GM19468 (cell line): ENCODE results near the gene CIZ1.
"Not testable (repeated sequence)": the region's sequence is repeated elsewhere in the genome, so short reads cannot be mapped to it uniquely, and the experiment has no call there.

Source experiments
- ATAC-seq: cut with Tn5 transposase; IDR thresholded peaks from one replicate; pipeline ENCODE4 v1.9.1; 2021; ENCODE audit warnings: mild to moderate bottlenecking, moderate library complexity, moderate number of reproducible peaks; ENCODE audit not compliant: unreplicated experiment; ENCODE audit errors: extremely low read depth

CIZ1 gene

DNA sequence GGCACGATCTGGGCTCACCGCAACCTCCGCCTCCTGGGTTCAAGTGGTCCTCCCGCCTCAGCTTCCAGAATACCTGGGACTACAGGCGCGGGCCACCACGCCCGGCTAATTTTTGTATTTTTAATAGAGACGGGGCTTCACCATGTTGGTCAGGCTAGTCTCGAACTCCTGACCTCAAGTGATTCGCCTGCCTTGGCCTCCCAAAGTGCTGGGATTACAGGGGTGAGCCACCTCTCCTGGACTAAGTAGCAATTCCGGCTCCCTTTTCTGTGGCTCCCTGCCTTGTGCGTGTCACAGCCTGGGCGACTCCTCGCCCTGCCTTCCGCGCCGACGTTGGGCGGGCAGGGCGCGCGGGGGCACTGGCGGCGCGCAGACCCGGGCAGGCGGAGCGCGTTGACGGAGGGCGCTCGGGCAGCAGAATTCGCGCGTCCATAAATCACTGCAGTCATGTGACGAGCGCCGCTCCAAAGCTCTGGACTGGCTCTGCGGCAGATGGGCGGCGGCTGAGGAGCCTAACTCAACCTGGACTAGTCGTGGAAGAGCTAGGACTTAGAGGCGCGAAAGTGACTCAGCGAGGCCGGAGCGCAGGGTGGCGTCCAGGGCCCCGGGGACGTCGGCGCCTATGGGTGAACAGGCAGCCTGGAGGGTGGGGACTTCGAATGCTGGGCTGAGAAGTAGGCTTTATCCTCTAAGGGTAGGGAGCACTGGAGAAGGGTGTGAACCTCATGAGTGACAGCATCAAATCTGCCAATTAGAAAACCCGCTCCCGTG, 1.4 kb upstream of the CIZ1 start:
- no peak for ATAC-seq

DNA sequence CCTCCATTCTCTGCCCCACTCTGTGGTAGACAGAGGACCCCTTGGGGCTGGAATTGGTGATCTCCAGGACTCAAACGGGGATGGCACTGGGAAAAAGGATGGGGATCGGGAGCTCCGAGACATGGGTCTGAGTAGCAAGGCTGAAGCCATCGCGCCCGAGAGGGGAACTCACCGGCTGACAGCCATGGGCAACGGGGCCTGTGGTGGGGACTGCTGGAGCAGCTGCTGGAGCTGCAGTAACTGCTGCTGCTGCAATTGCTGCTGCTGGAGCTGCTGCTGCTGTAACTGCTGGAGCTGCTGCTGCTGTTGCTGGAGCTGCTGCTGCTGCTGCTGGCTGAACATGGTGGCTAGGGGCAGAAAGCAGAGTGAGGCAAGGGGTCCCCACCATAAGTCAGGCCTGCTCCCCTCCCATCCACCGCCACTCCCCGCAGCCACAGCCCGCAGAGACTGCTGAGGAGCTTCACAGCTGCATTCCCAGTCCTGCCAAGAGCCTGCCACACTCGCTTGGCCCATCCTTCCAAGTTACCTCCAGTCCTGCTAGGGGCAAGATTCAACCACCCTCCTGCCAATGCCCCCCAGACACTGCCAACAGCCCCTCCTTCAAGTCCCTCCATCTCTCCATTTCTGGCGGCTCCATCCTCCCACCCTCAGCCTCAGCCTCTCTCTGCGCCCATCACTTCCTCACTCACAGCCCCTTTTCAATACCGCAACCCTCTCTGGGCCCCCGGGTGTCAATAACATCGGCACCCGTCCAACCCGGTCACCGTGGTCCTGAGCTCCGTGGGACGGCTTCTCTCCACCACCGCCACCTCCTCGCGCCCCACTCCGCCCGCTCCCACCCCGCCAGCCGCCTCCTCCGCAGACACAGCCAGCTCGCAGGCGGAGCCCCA, 611 bp downstream of the CIZ1 start:
- ATAC-seq: no peak

DNA sequence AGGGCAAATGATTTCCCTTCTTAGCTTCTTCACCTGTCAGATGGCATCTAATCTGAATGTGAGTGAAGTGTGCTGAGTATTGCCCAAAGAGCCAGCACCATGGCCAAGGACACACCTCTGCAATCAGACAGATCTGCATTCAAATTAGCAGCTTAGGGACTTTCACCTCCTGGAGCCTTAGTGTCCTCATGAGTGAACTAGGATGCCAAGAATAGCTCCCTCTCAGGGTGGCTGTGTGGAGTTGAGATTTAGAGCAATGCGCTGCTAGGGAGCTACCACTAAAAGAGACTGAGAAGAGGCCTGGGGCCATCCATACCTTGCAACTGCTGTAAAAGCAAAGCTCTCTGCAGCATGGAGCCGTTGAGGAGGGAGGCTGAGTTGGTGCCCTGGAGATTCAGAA, 1.4 kb downstream of the CIZ1 start:
- ATAC-seq: no peak

DNA sequence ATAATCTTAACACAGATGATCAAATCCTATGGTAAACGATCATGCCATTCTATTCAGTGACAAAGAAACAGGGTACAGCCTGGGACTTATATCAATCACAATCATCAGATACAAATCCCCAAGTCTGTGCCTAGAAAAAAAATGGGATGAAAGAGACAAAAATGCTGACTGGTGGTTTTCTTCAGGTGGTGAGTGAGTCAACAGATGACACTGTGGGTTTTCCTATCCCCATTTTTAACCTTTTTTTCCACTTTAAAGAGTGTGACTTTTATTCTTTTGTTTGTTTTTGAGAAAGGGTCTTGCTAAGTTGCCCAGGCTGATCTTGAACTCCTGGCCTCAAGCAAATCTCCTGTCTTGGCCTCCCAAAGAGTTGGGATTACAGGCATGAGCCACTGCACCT, 3.2 kb downstream of the CIZ1 start:
- ATAC-seq: no peak

DNA sequence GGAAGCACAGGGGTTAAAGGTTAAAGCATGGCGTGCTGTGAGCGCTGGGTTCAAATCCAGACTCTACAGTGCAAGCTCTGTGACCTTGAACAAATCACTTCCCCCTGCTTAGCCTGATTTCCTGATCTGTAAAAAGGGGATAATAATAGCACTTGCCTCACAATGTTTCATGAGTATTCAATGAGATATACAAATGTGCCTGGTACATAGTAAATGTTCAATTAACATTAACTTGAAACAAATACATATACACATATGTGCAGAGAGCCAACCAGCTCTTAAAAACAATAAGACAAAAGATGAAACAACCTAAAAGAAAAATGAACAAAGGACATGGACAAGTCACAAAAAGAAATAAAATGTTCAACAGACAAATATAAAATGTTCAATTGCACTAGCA, 4.0 kb downstream of the CIZ1 start:
- no peak for ATAC-seq

DNA sequence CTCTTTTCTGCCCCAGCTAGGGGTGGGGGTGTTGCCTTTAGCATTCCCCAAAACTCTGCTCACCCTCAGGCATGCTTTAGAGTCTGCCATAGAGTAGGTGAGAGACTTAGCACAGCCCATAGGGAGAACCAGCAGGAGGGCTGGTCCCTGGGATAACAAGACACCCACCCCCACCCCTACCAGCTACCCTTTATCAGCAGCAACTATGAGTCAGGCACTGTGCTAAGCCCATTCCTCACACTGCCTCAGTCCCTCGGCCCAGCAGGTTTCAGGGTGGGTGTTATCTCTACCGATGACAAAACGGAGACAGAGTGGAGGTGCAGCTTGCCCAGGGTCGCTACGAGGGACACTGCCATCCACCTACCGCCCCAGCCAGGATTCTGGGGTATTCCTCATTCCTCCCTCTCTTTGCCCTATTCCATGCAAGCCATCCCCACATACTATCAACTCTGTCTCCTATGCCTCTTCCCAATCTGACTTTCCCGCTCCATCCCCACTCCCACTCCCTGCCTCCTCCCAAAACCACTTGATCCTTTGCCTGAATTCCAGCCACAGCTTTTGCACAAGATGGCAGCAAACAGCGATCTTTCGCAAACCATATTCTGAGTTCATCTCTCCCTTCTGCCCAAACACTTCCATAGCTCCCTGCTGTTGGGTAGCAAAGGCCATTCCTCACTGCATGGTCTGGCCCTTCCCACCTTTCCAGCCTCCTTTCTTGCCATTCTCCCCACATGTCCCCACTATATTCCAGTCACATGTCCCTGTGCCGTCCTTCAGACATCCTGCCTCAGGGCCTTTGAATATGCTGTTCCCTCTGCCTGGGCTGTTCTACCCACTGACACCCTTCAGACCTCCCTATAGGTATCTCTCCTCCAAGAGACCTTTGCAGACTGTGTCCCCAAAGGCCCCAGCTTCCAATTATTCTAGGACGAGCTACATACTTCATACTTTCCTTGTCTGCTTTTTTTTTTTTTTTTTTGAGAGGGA, 5.1 kb downstream of the CIZ1 start:
- no peak for ATAC-seq

DNA sequence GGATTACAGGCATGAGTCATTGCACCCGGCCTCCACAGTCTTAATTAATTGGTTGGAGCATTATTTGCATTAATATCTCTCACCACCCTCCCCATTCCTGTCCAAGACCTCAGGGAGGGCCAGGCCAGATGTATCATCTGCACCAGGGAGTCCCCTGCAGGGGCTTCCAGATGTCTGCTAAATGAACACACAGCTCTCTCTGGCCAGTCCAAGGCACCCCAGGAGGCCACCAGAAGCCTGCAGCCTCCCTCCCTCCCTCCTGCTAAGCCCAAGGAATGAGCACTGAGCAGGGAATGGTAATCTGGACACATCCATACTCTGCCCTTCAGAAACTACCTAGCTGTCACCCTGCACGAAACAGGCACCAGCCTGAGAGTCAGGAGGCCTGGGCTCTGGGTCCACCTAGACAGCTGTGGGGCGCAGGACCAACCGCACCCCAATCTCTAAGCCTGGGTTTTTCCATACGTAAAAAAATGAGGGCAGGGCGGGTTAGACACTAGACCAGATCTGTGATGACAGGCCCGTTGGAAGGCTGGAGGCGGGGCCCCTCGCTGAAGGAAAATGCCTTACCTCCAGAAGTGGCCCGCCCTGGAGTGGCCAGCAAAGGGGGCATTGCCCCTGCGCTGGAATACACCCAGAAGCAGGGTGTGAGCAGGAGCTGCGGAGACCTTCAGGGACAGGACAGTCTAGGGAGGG, 8.3 kb downstream of the CIZ1 start:
- ATAC-seq: no peak

DNA sequence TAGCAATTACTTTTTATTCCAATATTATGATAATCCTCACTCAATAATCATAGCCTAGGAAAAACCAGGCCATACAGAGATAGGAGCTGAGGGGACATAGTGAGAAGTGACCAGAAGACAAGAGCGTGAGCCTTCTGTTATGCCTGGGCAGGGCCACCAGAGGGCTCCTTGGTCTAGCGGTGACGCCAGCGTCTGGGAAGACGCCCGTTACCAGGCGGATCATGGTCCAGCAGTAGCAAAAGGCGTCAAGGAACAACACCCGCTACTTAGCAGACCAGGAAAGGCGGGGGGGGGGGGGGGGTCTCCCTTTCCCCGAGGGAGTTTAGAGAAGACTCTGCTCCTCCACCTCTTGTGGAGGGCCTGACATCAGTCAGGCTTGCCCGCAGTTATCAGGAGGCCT, 9.9 kb downstream of the CIZ1 start:
- not testable (repeated sequence) for ATAC-seq

DNA sequence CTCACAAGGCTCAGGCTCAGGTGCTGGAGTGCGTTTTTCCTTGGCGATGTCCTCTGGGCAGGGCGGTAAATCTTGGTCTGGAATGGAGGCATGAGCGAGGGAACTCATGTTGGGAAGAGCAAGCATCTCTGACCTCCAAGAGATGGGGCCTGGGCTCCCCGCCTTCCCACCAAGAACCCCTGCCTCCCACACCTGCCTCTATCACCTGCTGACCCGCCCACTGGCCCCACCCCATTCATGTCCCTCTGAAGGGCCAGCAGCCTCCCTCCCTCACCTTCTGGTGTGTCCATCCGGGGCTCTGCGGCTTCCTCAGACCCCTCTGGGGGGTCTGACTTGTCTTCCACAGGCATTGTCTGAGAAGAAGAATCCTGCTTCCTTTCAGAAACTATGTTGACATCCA, 10.9 kb downstream of the CIZ1 start:
- ATAC-seq: no peak

DNA sequence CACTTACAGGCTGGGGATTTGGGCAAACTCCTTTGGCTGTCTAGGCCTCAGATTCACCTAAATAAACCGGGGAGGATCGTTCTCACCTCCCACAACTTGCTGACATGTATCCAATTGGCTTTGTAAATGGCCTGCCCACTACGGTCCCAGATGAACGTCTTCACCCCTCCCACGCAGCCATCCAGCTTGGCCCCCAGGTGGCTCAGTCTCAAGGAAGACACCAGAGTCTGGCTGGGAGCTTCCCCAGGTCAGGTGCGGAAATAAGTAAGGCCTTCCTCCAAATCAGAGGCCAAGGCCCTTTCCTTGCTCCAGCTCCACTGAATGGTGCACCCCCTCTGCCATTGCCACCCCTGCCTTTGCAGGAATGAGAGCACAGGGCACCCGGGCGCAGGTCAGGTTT, 11.4 kb downstream of the CIZ1 start:
- no peak for ATAC-seq

DNA sequence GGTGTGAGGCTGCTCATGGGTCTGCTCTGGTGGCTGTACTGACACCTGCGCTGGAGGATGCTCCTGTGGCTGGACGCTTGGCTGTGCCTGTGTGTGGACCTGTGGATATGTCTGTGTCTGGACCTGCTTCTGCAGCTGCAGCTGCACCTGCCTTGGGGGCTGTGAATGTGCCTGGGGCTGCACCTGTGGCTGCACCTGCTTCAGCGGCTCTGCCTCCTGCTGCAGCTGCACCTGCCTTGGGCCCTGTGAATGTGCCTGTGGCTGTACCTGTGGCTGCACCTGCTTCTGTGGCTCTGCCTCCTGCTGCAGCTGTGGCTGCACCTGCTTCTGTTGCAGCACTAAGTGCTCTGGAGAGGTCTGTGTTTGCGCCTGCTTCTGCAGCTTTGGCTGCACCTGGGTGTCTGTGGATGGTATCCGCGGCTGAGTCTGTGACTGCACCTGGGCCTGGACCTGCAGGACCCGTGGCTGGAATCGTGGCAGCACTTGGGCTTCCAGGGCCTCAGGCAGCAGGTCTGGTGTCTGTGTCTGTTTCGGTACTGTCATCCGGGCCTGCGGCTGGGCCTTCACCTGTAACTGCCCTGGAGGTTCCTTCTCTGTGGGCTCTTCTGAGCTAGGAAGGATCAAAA, 12.5 kb downstream of the CIZ1 start:
- no peak for ATAC-seq

DNA sequence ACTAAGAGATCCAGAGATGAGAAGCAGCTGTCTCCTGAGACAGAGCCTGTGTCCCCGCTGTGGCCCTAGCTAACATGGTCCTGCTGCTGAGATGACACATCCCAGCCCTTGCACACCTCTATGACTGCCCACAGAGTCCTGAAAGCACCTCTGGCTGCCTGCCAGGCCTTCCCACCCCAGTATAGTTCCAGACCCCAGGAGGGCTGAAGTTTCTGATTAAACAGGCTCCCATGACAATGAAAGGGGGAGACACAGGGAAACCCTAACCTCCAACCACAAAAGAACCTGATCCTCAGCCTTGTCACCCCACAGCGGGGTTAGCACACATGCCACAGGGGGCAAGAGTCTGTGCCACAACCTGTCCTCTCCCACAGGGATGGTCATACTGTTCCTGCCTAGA, 15.6 kb downstream of the CIZ1 start:
- ATAC-seq: no peak

DNA sequence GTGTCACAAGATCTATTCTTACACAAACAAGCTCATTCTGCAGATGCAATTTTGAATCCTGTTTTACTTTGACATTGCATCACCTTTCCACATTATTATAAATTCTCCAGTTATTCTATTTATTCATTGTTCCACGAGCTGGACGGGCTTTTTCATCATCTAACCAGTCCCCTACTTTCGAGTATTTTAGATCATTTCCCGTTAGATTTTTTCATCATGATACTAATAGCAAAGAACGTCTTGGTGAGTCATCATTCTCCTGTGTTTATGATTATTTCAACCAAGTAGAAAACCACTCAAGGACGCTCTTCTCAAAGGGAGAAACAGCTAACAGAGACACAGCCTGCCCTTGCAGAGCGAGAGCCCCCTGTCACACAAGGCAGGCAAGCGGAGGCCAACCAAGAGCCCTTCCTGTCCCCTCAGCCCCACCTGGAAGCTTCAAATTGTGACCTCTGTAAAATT, 16.2 kb downstream of the CIZ1 start:
- ATAC-seq: no peak

DNA sequence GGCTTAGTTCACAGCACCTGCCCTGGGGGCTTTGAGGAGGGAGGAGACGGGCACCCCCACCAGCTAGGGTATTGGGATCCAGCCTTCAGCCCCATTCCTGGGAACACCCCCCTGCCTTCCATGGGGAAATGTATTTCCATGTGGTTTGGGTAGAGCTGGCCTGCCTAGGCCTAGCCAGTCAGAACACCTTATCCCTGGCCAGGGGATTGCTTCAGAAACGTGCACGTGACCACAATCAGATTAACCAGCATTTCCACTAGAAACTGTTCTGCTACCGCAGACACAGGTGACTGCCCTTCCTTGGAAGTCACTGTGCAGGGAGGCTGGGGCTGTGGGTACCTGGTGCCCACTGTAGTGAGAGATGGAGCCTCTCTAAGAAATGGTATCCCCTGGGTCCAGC, 17.3 kb downstream of the CIZ1 start:
- no peak for ATAC-seq

DNA sequence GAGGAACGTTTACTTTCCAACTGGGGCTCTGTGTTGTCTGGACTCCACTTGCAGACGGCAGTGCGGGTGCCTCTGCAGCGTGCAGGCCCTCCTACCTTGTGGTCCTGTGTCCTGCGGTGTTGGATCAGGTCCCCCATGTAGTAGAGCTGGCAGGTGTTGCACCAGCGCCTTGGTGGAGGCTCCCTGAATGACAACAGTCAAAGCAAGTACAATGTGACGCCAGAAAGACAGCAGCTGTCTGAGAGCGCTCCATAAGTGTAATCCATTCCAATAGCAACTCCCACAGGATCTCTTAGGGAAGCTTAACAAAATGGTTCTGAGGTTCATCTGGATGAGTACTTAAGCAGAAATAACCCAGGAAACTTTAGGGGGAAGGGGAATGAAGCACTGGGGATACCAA, 21.4 kb downstream of the CIZ1 start:
- ATAC-seq: no peak

DNA sequence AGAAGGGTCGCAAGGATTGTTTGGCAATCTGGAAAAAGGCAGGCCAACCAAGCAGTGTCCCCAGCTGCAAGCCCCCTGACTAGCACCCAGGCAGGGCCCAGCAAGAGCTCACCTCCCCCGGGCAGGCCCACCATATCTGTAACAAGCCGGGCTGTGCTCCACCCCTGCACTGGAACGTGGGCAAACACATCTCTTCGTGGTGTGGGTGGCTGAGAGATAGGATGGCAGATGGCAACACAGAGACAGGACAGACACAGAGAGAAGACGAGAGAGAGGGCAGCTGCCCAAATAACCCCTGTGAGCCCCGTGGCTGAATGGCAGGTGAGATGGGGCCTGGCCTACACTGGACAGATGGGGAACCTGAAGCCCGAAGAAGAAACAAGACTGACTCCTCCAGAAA, 21.9 kb downstream of the CIZ1 start:
- no peak for ATAC-seq

DNA sequence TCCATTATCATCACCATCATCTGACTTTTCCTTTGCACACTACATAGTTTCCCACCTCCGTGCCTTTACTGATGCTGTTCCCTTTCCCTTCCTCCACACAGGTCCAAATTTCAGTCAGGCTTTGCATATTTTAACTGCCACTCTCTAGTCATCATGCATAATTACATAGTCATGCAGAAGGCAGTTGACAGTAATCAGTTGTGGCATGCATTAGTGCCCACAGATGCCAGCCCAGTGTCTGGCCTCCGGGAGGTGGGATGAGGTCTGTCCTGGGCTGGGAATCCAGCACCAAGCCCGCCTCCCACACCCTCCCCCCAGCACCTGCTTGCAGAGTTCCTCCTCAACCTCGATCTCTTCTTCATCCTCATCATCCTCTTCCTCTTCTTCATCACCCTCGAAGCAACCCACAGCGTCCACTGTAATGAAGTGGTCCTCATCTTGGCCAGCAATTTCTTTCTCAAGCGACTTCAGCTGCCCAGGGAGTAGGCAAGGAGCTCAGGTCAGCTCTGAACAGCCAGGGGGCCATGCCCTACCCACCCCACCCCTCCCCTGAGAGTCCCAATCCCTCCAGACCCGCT, 22.6 kb downstream of the CIZ1 start:
- ATAC-seq: no peak

DNA sequence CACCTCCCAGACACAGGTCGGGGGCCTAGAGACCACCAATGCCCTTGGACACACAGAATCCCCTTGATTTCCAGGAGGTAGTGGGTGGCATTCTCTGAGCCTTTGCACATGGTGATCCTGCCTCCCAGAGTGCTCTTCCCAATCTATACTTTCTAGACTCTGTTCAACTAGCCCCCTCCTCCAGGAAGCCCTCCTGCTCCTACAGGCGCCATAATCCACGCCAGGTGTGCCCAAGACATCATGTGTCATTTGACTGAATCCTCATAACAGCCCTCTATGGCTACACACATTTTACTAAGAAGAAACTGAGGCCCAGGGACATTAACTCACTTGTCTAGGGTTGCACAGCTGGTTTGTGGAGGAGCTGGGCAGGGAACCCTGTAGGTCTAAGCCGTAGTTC, 24.2 kb downstream of the CIZ1 start:
- ATAC-seq: no peak

DNA sequence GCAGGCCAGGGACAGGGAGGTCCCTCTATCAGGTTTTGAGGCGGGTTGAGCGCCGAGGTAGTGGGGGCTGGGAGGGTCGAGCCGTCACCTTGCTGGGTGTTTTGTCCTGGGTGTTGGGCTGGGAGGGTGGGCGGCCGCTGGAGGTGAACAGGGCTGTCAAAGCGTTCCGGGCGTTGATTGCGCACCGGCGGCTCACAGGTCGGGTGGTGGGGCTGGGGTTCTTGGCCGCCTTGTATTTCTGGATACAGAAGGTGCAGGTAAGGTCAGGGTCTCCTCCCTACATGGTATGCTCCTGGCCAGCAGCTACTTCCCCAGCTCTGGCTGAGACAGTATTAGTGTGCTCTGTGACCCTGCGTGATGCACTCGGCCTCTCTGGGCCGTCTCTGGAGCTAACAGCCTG, 25.2 kb downstream of the CIZ1 start:
- ATAC-seq: no peak
